Neural crest cell (in vitro differentiated cells): Measurements from ENCODE around the gene TYSND1. TPM values are rescaled to one million over a fixed set of nuclear protein-coding genes. Genes with fewer than 3 reads are reported as not detected.

Source experiments
- DNase-seq: peaks from one replicate; pipeline ENCODE4 v3.0.0; 2021; ENCODE audit warnings: low read depth, mixed read lengths, low spot score
- H3K27ac Mint-ChIP-seq: one replicate; pipeline ENCODE4 v1.8.0; 2021; ENCODE audit warnings: mild to moderate bottlenecking, mixed read lengths; ENCODE audit not compliant: unreplicated experiment
- H3K27me3 Mint-ChIP-seq: 2 replicates; pipeline ENCODE4 v1.8.0; 2021; ENCODE audit warnings: low read depth, mild to moderate bottlenecking, mixed read lengths
- H3K36me3 Mint-ChIP-seq: 2 replicates; pipeline ENCODE4 v1.8.0; 2021; ENCODE audit warnings: low read depth, mild to moderate bottlenecking, mixed read lengths
- H3K4me1 Mint-ChIP-seq: 2 replicates; pipeline ENCODE4 v1.8.0; 2021; ENCODE audit warnings: mixed read lengths
- H3K4me3 Mint-ChIP-seq: one replicate; pipeline ENCODE4 v1.8.0; 2021; ENCODE audit warnings: mild to moderate bottlenecking, mixed read lengths
- H3K9me3 Mint-ChIP-seq: 2 replicates; pipeline ENCODE4 v1.8.0; 2021; ENCODE audit warnings: mixed read lengths
- total RNA-seq: library from RNA; stranded (reverse); gene quantifications from 2 replicates; pipeline ENCODE4 v1.2.1, GENCODE V29; 2021
- TF ChIP-seq, protein P1 (sequence below): fragments of 200-600 bp; sonication (generic); conservative IDR thresholded peaks from 2 replicates; pipeline ENCODE4 v1.5.0; 2021; ENCODE audit warnings: antibody characterized with exemption, mild to moderate bottlenecking

Gene TYSND1
- total RNA-seq, 1 donor from 2014 or later: 17.6 TPM

- H3K9me3 Mint-ChIP-seq: no peaks in the 10 kb centered on the region
- peaks cover 5% of the 10 kb centered on the region for H3K27me3 Mint-ChIP-seq
- H3K27ac Mint-ChIP-seq: no peak overlapping the region
- H3K4me3 Mint-ChIP-seq: peak overlapping the region; percentile 70
- H3K4me1 Mint-ChIP-seq: peaks cover 20% of the 10 kb centered on the region
- TF ChIP-seq, protein P1, sequence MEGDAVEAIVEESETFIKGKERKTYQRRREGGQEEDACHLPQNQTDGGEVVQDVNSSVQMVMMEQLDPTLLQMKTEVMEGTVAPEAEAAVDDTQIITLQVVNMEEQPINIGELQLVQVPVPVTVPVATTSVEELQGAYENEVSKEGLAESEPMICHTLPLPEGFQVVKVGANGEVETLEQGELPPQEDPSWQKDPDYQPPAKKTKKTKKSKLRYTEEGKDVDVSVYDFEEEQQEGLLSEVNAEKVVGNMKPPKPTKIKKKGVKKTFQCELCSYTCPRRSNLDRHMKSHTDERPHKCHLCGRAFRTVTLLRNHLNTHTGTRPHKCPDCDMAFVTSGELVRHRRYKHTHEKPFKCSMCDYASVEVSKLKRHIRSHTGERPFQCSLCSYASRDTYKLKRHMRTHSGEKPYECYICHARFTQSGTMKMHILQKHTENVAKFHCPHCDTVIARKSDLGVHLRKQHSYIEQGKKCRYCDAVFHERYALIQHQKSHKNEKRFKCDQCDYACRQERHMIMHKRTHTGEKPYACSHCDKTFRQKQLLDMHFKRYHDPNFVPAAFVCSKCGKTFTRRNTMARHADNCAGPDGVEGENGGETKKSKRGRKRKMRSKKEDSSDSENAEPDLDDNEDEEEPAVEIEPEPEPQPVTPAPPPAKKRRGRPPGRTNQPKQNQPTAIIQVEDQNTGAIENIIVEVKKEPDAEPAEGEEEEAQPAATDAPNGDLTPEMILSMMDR: no peak
- peaks cover 2% of the 10 kb centered on the region for H3K36me3 Mint-ChIP-seq
- DNase-seq: no peak
Measured at GRCh38 chr10:70145166-70145665, 1.3 kb downstream of the TYSND1 start.

- Mint-ChIP-seq H3K36me3 (peaks cover 3% of the 10 kb centered on the region), H3K4me3 (peak overlapping the region; percentile 70), H3K27me3 (peaks cover 5% of the 10 kb centered on the region), H3K9me3 (no peaks in the 10 kb centered on the region), H3K27ac (no peak overlapping the region), H3K4me1 (peaks cover 20% of the 10 kb centered on the region)
- no peak for DNase-seq
- TF ChIP-seq, protein P1: no peak
Measured at GRCh38 chr10:70144372-70145110, 2.0 kb downstream of the TYSND1 start.

GRCh38 chr10:70142555-70142954, 3.9 kb downstream of the TYSND1 start:
- Mint-ChIP-seq H3K9me3 (no peaks in the 10 kb centered on the region), H3K4me1 (peaks cover 16% of the 10 kb centered on the region), H3K27me3 (peaks cover 5% of the 10 kb centered on the region), H3K27ac (no peak overlapping the region), H3K4me3 (no peak overlapping the region), H3K36me3 (peaks cover 3% of the 10 kb centered on the region)
- TF ChIP-seq, protein P1: no peak
- DNase-seq: no peak

DNA sequence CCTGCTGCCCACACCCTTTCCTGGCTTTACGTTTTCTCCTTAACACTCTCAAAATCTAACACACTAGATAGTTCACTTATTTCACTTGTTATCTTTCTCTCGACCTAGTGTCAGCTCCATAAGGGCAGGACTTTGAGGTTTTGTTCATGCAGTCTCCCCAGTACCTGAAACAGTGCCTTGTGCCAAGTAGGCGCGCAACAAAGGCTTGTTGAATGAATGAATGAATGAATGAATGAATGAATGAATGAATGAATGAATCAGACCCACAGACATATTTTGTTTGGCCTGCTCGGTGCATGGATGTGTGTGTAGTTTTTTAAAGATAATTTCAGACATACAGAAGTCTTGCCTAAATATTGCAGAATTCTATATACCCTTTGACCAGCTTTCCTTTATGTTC, 6.2 kb downstream of the TYSND1 start:
- TF ChIP-seq, protein P1: no peak
- no peak overlapping the region for H3K27ac Mint-ChIP-seq
- peaks cover 5% of the 10 kb centered on the region for H3K27me3 Mint-ChIP-seq
- DNase-seq: no peak
- H3K36me3 Mint-ChIP-seq: peaks cover 3% of the 10 kb centered on the region
- H3K4me3 Mint-ChIP-seq: no peak overlapping the region
- peaks cover 4% of the 10 kb centered on the region for H3K4me1 Mint-ChIP-seq
- no peaks in the 10 kb centered on the region for H3K9me3 Mint-ChIP-seq

- H3K4me1 Mint-ChIP-seq: peaks cover 4% of the 10 kb centered on the region
- no peak overlapping the region for H3K27ac Mint-ChIP-seq
- no peak for DNase-seq
- H3K9me3 Mint-ChIP-seq: no peaks in the 10 kb centered on the region
- TF ChIP-seq, protein P1: no peak
- H3K36me3 Mint-ChIP-seq: peaks cover 3% of the 10 kb centered on the region
- H3K27me3 Mint-ChIP-seq: peaks cover 9% of the 10 kb centered on the region
- no peak overlapping the region for H3K4me3 Mint-ChIP-seq
Measured at GRCh38 chr10:70139997-70140250, 6.6 kb downstream of the TYSND1 start.
